A673 (cell line): ENCODE data around the gene PRRG1.

Experiments
- EZH2 ChIP-seq: fragments of 200-600 bp; sonication (generic); IDR thresholded peaks from 2 replicates; pipeline ENCODE4 v1.6.1; 2017; ENCODE audit warnings: borderline replicate concordance, low read depth, mild to moderate bottlenecking, mixed read lengths, antibody characterized with exemption, low read length; ENCODE audit not compliant: poor library complexity, severe bottlenecking
- TF ChIP-seq, protein P1 (sequence below): fragments of 300-800, 200-600 bp; sonication (generic); conservative IDR thresholded peaks from 2 replicates; pipeline ENCODE4 v1.5.1; 2017; ENCODE audit warnings: low read depth, mild to moderate bottlenecking, antibody characterized with exemption, low read length, moderate library complexity, mixed read lengths

DNA sequence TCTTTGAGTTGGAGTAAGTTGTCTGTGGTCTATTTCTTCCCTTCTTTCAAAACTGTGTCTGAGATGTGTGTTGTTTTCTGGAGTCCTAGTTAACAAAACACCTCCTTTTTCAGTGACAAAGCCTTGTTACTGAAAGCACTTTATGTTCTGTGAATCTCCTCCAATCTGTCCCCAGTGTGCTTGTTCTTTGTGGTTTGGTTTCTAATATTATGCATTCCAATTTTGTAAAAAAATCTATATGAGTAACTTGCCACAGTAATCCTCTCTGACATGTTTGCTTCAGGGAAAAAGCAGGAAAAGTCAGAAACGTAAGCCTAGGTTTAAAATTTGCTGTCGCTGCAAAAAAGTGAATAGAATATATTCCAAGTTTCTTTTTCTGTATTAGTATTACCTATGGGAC, 12.4 kb downstream of the PRRG1 start:
- TF ChIP-seq EZH2: no peak
- TF ChIP-seq, protein P1, sequence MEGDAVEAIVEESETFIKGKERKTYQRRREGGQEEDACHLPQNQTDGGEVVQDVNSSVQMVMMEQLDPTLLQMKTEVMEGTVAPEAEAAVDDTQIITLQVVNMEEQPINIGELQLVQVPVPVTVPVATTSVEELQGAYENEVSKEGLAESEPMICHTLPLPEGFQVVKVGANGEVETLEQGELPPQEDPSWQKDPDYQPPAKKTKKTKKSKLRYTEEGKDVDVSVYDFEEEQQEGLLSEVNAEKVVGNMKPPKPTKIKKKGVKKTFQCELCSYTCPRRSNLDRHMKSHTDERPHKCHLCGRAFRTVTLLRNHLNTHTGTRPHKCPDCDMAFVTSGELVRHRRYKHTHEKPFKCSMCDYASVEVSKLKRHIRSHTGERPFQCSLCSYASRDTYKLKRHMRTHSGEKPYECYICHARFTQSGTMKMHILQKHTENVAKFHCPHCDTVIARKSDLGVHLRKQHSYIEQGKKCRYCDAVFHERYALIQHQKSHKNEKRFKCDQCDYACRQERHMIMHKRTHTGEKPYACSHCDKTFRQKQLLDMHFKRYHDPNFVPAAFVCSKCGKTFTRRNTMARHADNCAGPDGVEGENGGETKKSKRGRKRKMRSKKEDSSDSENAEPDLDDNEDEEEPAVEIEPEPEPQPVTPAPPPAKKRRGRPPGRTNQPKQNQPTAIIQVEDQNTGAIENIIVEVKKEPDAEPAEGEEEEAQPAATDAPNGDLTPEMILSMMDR: no peak
